ENCODE data around the gene CYP1B1. TPM values are rescaled to one million over a fixed set of nuclear protein-coding genes. Genes with fewer than 3 reads are reported as not detected.
A peak's percentile ranks its signal among the peaks of the same experiment; 100 is the strongest.
"Not testable (repeated sequence)": the region's sequence is repeated elsewhere in the genome, so short reads cannot be mapped to it uniquely, and the experiment has no call there.

CYP1B1 gene
- total RNA-seq, 1 experiment from 2014 or later: 4.2 TPM

- Mint-ChIP-seq H3K27me3 (ENCODE audit: low read depth) (peaks cover 73% of the 10 kb centered on the region), H3K4me1 (peaks cover 53% of the 10 kb centered on the region)
Observed at GRCh38 chr2:38091760-38092159, 15.8 kb upstream of the CYP1B1 start.

DNA sequence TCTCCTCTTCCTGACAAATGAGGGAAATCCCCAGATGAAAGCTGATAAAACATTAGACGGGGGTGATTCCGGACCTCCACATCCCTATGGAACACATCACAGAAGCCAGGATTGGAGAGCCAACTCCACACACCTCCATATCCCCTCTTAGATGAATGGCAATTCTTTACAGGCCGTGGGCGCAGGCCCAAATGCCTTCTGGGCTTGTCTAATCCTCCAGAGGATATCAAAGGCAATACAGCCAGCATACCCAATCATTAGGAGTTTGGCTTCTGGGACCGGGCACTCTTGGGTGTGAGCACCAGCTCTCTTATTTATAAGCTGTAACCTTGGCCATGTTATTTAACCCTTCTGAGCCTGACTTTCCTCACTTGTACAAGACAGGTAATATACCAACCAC is 15.0 kb upstream of the CYP1B1 start:
- CTCF ChIA-PET: interaction anchor here (1.8 kb wide), 1 partner anchor 25 kb away, joined by 5 read pairs; no protein-coding TSS in a partner anchor

More at GRCh38 chr2:38091760-38092159, 15.8 kb upstream of the CYP1B1 start:
- Mint-ChIP-seq H3K36me3 (no peaks in the 10 kb centered on the region), H3K9me3 (no peaks in the 10 kb centered on the region), H3K27ac (no peak overlapping the region), H3K4me3 (no peak overlapping the region)
- CTCF ChIA-PET: interaction anchor here (1.8 to 6.1 kb wide), 2 partner anchors 13 to 24 kb away, joined by 5 to 49 read pairs; partner anchors contain the start of gene CYP1B1
- no peak for ATAC-seq
- TF ChIP-seq SOX15 (CRISPR knock-in tag; IDR thresholded peaks at IDR 0.05): no peak
- TF ChIP-seq PRRX2 (CRISPR knock-in tag; IDR thresholded peaks at IDR 0.05): no peak
- TF ChIP-seq RELA (CRISPR knock-in tag; IDR thresholded peaks at IDR 0.05; ENCODE audit: borderline replicate concordance): no peak
- POLR2A ChIA-PET: interaction anchor here (0.9 kb wide), 1 partner anchor 11 kb away, joined by 3 read pairs; no protein-coding TSS in a partner anchor
- DNase-seq (ENCODE audit: low spot score): no peak

GRCh38 chr2:38090212-38090611 is 14.3 kb upstream of the CYP1B1 start:
- ATAC-seq; H3K4me3 Mint-ChIP-seq; H3K27ac Mint-ChIP-seq; H3K36me3 Mint-ChIP-seq; DNase-seq (ENCODE audit: low spot score); POLR2A ChIA-PET; H3K9me3 Mint-ChIP-seq; CTCF ChIA-PET: not testable (repeated sequence)
- Mint-ChIP-seq H3K4me1 (peaks cover 53% of the 10 kb centered on the region), H3K27me3 (ENCODE audit: low read depth) (peaks cover 68% of the 10 kb centered on the region)

More for the DNA sequence above, 15.0 kb upstream of the CYP1B1 start:
- no peaks in the 10 kb centered on the region for H3K9me3 Mint-ChIP-seq
- peaks cover 68% of the 10 kb centered on the region for H3K27me3 Mint-ChIP-seq (ENCODE audit: low read depth)
- no peak overlapping the region for H3K27ac Mint-ChIP-seq
- H3K4me3 Mint-ChIP-seq: no peak overlapping the region
- no peaks in the 10 kb centered on the region for H3K36me3 Mint-ChIP-seq
- ATAC-seq: no peak
- H3K4me1 Mint-ChIP-seq: peaks cover 53% of the 10 kb centered on the region
- no peak for TF ChIP-seq RELA (CRISPR knock-in tag; IDR thresholded peaks at IDR 0.05; ENCODE audit: borderline replicate concordance)
- TF ChIP-seq, protein P1, sequence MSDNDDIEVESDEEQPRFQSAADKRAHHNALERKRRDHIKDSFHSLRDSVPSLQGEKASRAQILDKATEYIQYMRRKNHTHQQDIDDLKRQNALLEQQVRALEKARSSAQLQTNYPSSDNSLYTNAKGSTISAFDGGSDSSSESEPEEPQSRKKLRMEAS (CRISPR knock-in tag; IDR thresholded peaks at IDR 0.05): no peak
- TF ChIP-seq, protein P2, sequence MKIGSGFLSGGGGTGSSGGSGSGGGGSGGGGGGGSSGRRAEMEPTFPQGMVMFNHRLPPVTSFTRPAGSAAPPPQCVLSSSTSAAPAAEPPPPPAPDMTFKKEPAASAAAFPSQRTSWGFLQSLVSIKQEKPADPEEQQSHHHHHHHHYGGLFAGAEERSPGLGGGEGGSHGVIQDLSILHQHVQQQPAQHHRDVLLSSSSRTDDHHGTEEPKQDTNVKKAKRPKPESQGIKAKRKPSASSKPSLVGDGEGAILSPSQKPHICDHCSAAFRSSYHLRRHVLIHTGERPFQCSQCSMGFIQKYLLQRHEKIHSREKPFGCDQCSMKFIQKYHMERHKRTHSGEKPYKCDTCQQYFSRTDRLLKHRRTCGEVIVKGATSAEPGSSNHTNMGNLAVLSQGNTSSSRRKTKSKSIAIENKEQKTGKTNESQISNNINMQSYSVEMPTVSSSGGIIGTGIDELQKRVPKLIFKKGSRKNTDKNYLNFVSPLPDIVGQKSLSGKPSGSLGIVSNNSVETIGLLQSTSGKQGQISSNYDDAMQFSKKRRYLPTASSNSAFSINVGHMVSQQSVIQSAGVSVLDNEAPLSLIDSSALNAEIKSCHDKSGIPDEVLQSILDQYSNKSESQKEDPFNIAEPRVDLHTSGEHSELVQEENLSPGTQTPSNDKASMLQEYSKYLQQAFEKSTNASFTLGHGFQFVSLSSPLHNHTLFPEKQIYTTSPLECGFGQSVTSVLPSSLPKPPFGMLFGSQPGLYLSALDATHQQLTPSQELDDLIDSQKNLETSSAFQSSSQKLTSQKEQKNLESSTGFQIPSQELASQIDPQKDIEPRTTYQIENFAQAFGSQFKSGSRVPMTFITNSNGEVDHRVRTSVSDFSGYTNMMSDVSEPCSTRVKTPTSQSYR (CRISPR knock-in tag; IDR thresholded peaks at IDR 0.05): no peak
- POLR2A ChIA-PET: no interaction called here
- no peak for DNase-seq (ENCODE audit: low spot score)

DNA sequence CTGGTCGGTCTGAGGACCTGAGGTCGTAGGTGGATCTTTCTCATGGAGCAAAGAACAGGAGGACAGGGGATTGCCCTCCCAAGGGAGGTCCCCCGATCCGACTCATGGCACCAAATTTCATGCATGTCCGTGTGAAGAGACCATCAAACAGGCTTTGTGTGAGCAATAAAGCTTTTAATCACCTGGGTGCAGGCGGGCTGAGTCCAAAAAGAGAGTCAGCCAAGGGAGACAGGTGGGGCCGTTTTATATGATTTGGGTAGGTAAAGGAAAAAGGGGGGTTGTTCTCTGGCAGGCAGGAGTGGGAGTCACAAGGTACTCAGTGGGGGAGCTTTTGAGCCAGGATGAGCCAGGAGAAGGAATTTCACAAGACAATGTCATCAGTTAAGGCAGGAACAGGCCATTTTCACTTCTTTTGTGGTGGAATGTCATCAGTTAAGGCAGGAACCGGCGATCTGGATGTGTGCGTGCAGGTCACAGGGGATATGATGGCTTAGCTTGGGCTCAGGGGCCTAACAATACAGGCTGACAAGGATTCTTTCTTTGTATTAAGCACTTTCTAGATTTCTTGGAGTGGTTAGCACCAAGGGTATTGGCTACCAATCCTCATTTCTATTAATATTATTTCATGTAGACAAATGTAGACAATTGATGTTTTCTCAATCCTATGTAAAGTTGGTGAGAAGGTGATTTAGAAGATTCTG is 10.2 kb upstream of the CYP1B1 start:
- peaks cover 60% of the 10 kb centered on the region for H3K4me1 Mint-ChIP-seq
- H3K36me3 Mint-ChIP-seq; ATAC-seq; H3K9me3 Mint-ChIP-seq; DNase-seq (ENCODE audit: low spot score); H3K27ac Mint-ChIP-seq; POLR2A ChIA-PET: not testable (repeated sequence)
- CTCF ChIA-PET: interaction anchor here (1.0 kb wide), 1 partner anchor 9 kb away, joined by 4 read pairs; no protein-coding TSS in a partner anchor
- peaks cover 43% of the 10 kb centered on the region for H3K27me3 Mint-ChIP-seq (ENCODE audit: low read depth)
- H3K4me3 Mint-ChIP-seq: peak overlapping the region; percentile 36

GRCh38 chr2:38084556-38084955 is 8.6 kb upstream of the CYP1B1 start:
- ATAC-seq; DNase-seq (ENCODE audit: low spot score); H3K36me3 Mint-ChIP-seq; H3K27ac Mint-ChIP-seq; POLR2A ChIA-PET; H3K9me3 Mint-ChIP-seq: not testable (repeated sequence)
- Mint-ChIP-seq H3K27me3 (ENCODE audit: low read depth) (peaks cover 35% of the 10 kb centered on the region), H3K4me1 (peaks cover 76% of the 10 kb centered on the region), H3K4me3 (peak overlapping the region; percentile 36)
- CTCF ChIA-PET: interaction anchor here (0.7 kb wide), 1 partner anchor 8 kb away, joined by 3 read pairs; no protein-coding TSS in a partner anchor

GRCh38 chr2:38082727-38083126 is 6.8 kb upstream of the CYP1B1 start:
- H3K36me3 Mint-ChIP-seq; POLR2A ChIA-PET; DNase-seq (ENCODE audit: low spot score); H3K27ac Mint-ChIP-seq; ATAC-seq; H3K9me3 Mint-ChIP-seq; H3K4me3 Mint-ChIP-seq; CTCF ChIA-PET: not testable (repeated sequence)
- H3K4me1 Mint-ChIP-seq: peaks cover 91% of the 10 kb centered on the region
- H3K27me3 Mint-ChIP-seq (ENCODE audit: low read depth): peaks cover 38% of the 10 kb centered on the region

Data from WTC11 (cell line).